Measurements from ENCODE around the gene NTSR1. TPM values are rescaled to one million over a fixed set of nuclear protein-coding genes. Genes with fewer than 3 reads are reported as not detected.

Gene NTSR1
- total RNA-seq, 1 donor from 2014 or later, result 0.40 TPM

GRCh38 chr20:62709537-62709905, 885 bp downstream of the NTSR1 start:
- no peak for DNase-seq (ENCODE audit: low spot score)

- DNase-seq (ENCODE audit: low spot score), result no peak
Measured at GRCh38 chr20:62710221-62710885, 1.7 kb downstream of the NTSR1 start.

- DNase-seq (ENCODE audit: low spot score), result no peak
Measured at GRCh38 chr20:62710886-62711702, 2.5 kb downstream of the NTSR1 start.

- no peak for DNase-seq (ENCODE audit: low spot score)
Measured at GRCh38 chr20:62711703-62712101, 3.1 kb downstream of the NTSR1 start.

- no peak for DNase-seq (ENCODE audit: low spot score)
Measured at GRCh38 chr20:62712606-62713005, 4.0 kb downstream of the NTSR1 start.

GRCh38 chr20:62714006-62714405, 5.4 kb downstream of the NTSR1 start:
- DNase-seq (ENCODE audit: low spot score), result no peak

GRCh38 chr20:62714799-62715198, 6.2 kb downstream of the NTSR1 start:
- no peak for DNase-seq (ENCODE audit: low spot score)

- no peak for DNase-seq (ENCODE audit: low spot score)
Measured at GRCh38 chr20:62715201-62715600, 6.6 kb downstream of the NTSR1 start.

- DNase-seq (ENCODE audit: low spot score), result no peak
Measured at GRCh38 chr20:62716198-62716940, 7.7 kb downstream of the NTSR1 start.

- DNase-seq (ENCODE audit: low spot score), result no peak
Measured at GRCh38 chr20:62716941-62717310, 8.3 kb downstream of the NTSR1 start.

GRCh38 chr20:62717933-62718332, 9.3 kb downstream of the NTSR1 start:
- DNase-seq (ENCODE audit: low spot score), result no peak

- no peak for DNase-seq (ENCODE audit: low spot score)
Measured at GRCh38 chr20:62718546-62718945, 9.9 kb downstream of the NTSR1 start.

- DNase-seq (ENCODE audit: low spot score), result no peak
Measured at GRCh38 chr20:62719250-62719935, 10.8 kb downstream of the NTSR1 start.

GRCh38 chr20:62721511-62722370, 13.1 kb downstream of the NTSR1 start:
- DNase-seq (ENCODE audit: low spot score), result no peak

GRCh38 chr20:62722627-62723026, 14.0 kb downstream of the NTSR1 start:
- DNase-seq (ENCODE audit: low spot score), result no peak

GRCh38 chr20:62723351-62723750, 14.7 kb downstream of the NTSR1 start:
- DNase-seq (ENCODE audit: low spot score), result no peak

GRCh38 chr20:62723768-62724450, 15.3 kb downstream of the NTSR1 start:
- no peak for DNase-seq (ENCODE audit: low spot score)

GRCh38 chr20:62724692-62725595, 16.3 kb downstream of the NTSR1 start:
- no peak for DNase-seq (ENCODE audit: low spot score)

- no peak for DNase-seq (ENCODE audit: low spot score)
Measured at GRCh38 chr20:62725596-62726268, 17.1 kb downstream of the NTSR1 start.
